ENCODE data around the gene NHLH1.
A peak's percentile ranks its signal among the peaks of the same experiment; 100 is the strongest.
"Not testable (repeated sequence)": the region's sequence is repeated elsewhere in the genome, so short reads cannot be mapped to it uniquely, and the experiment has no call there.

The NHLH1 gene

GRCh38 chr1:160384812-160385211, 17.9 kb downstream of the NHLH1 start:
- not testable (repeated sequence) for DNase-seq (ENCODE audit: low spot score)

- DNase-seq (ENCODE audit: low spot score), result not testable (repeated sequence)
Measured at GRCh38 chr1:160388406-160388805, 21.5 kb downstream of the NHLH1 start.

GRCh38 chr1:160394673-160395072, 27.8 kb downstream of the NHLH1 start:
- no peak for DNase-seq (ENCODE audit: low spot score)

- no peak for DNase-seq (ENCODE audit: low spot score)
Measured at GRCh38 chr1:160397651-160398050, 30.8 kb downstream of the NHLH1 start.

GRCh38 chr1:160398823-160399222, 32.0 kb downstream of the NHLH1 start:
- no peak for DNase-seq (ENCODE audit: low spot score)

GRCh38 chr1:160399544-160400222, 32.8 kb downstream of the NHLH1 start:
- DNase-seq (ENCODE audit: low spot score), result no peak

- DNase-seq (ENCODE audit: low spot score), result peak; percentile 10
Measured at GRCh38 chr1:160400223-160400645, 33.4 kb downstream of the NHLH1 start, which contains the start of gene VANGL2. Gene VANGL2 (plus strand): TSS chr1:160400564. CDS start chr1:160415838, 15,274 bp downstream.

GRCh38 chr1:160400646-160401486, 34.0 kb downstream of the NHLH1 start:
- DNase-seq (ENCODE audit: low spot score), result no peak

GRCh38 chr1:160401487-160401805, 34.6 kb downstream of the NHLH1 start:
- DNase-seq (ENCODE audit: low spot score), result no peak

GRCh38 chr1:160402001-160402795, 35.3 kb downstream of the NHLH1 start:
- no peak for DNase-seq (ENCODE audit: low spot score)

GRCh38 chr1:160403244-160403643, 36.4 kb downstream of the NHLH1 start:
- DNase-seq (ENCODE audit: low spot score), result no peak

GRCh38 chr1:160404094-160404493, 37.2 kb downstream of the NHLH1 start:
- no peak for DNase-seq (ENCODE audit: low spot score)

- no peak for DNase-seq (ENCODE audit: low spot score)
Measured at GRCh38 chr1:160405331-160405877, 38.5 kb downstream of the NHLH1 start.

- DNase-seq (ENCODE audit: low spot score), result no peak
Measured at GRCh38 chr1:160406131-160406968, 39.5 kb downstream of the NHLH1 start.

GRCh38 chr1:160407839-160408801, 41.2 kb downstream of the NHLH1 start:
- DNase-seq (ENCODE audit: low spot score), result no peak

- DNase-seq (ENCODE audit: low spot score), result no peak
Measured at GRCh38 chr1:160408864-160409263, 42.0 kb downstream of the NHLH1 start.

- DNase-seq (ENCODE audit: low spot score), result no peak
Measured at GRCh38 chr1:160409486-160409885, 42.6 kb downstream of the NHLH1 start.

GRCh38 chr1:160410406-160411005, 43.6 kb downstream of the NHLH1 start:
- no peak for DNase-seq (ENCODE audit: low spot score)

- no peak for DNase-seq (ENCODE audit: low spot score)
Measured at GRCh38 chr1:160411271-160412027, 44.6 kb downstream of the NHLH1 start.
